Chondrocyte (in vitro differentiated cells): Measurements from ENCODE around the gene RPS6KB2. TPM values are rescaled to one million over a fixed set of nuclear protein-coding genes. Genes with fewer than 3 reads are reported as not detected.

Experiments
- DNase-seq: peaks from one replicate; pipeline ENCODE4 v3.0.0; 2021; ENCODE audit warnings: mixed read lengths, low spot score
- H3K27ac Mint-ChIP-seq: one replicate; pipeline ENCODE4 v1.8.0; 2021; ENCODE audit warnings: mild to moderate bottlenecking, moderate library complexity, mixed read lengths; ENCODE audit not compliant: unreplicated experiment
- H3K27me3 Mint-ChIP-seq: 2 replicates; pipeline ENCODE4 v1.8.0; 2021; ENCODE audit warnings: low read depth, mixed read lengths
- H3K36me3 Mint-ChIP-seq: 2 replicates; pipeline ENCODE4 v1.8.0; 2021; ENCODE audit warnings: low read depth, mixed read lengths
- H3K4me1 Mint-ChIP-seq: 2 replicates; pipeline ENCODE4 v1.8.0; 2021; ENCODE audit warnings: low read depth, mild to moderate bottlenecking, mixed read lengths
- H3K4me3 Mint-ChIP-seq: one replicate; pipeline ENCODE4 v1.8.0; 2021; ENCODE audit warnings: mild to moderate bottlenecking, moderate library complexity, mixed read lengths; ENCODE audit not compliant: unreplicated experiment
- H3K9me3 Mint-ChIP-seq: 2 replicates; pipeline ENCODE4 v1.8.0; 2021; ENCODE audit warnings: low read depth, mixed read lengths
- CTCF ChIP-seq: fragments of 200-600 bp; sonication (generic); IDR thresholded peaks from 2 replicates; pipeline ENCODE4 v1.5.0; 2021; ENCODE audit warnings: antibody characterized with exemption, mild to moderate bottlenecking, moderate library complexity
- long read RNA-seq: library from polyadenylated mRNA; stranded (forward); transcript quantifications from one replicate; pipeline ENCODE4 v2.0.0, GENCODE V29; 2021
- total RNA-seq: library from RNA; stranded (reverse); gene quantifications from 3 replicates; pipeline ENCODE4 v1.2.1, GENCODE V29; 2021

RPS6KB2 gene
- total RNA-seq, result 40.3 to 44.2 TPM (median 42.3 TPM) in 3 replicates
- long read RNA-seq, transcript RPS6KB2-201 (15 exons, 1,733 nt), result major isoform, 73 of 119 reads
- long read RNA-seq, partial matches to known transcripts, result 6 of 119 reads
- long read RNA-seq, other reads (novel, unspliced or antisense), result 39 of 119 reads

GRCh38 chr11:67428052-67429001 is at the start of gene RPS6KB2:
TSS of gene RPS6KB2 (plus strand) at chr11:67428494. CDS start at chr11:67428546, 52 bp downstream.
- no peaks in the 10 kb centered on the region for H3K9me3 Mint-ChIP-seq
- no peak for TF ChIP-seq CTCF
- DNase-seq, result peak; percentile 98
- H3K27me3 Mint-ChIP-seq, result no peaks in the 10 kb centered on the region
- peaks cover 17% of the 10 kb centered on the region for H3K4me1 Mint-ChIP-seq
- H3K27ac Mint-ChIP-seq, result peak within 1 kb of the TSS; percentile 95
- peak within 1 kb of the TSS; percentile 90 for H3K4me3 Mint-ChIP-seq
- H3K36me3 Mint-ChIP-seq, result peaks cover 2% of the 10 kb centered on the region

GRCh38 chr11:67378544-67378943 is 49.8 kb upstream of the RPS6KB2 start:
- Mint-ChIP-seq H3K4me3 (no peak overlapping the region), H3K4me1 (peaks cover 31% of the 10 kb centered on the region), H3K27ac (no peak overlapping the region), H3K36me3 (no peaks in the 10 kb centered on the region), H3K9me3 (no peaks in the 10 kb centered on the region), H3K27me3 (no peaks in the 10 kb centered on the region)
- no peak for DNase-seq
- no peak for TF ChIP-seq CTCF

- Mint-ChIP-seq H3K36me3 (no peaks in the 10 kb centered on the region), H3K4me3 (no peak overlapping the region), H3K27ac (no peak overlapping the region), H3K27me3 (no peaks in the 10 kb centered on the region), H3K4me1 (peaks cover 26% of the 10 kb centered on the region), H3K9me3 (no peaks in the 10 kb centered on the region)
- no peak for TF ChIP-seq CTCF
- DNase-seq, result no peak
Measured at GRCh38 chr11:67379061-67380058, 48.9 kb upstream of the RPS6KB2 start.

- no peaks in the 10 kb centered on the region for H3K9me3 Mint-ChIP-seq
- no peak for DNase-seq
- peaks cover 26% of the 10 kb centered on the region for H3K4me1 Mint-ChIP-seq
- no peak overlapping the region for H3K27ac Mint-ChIP-seq
- H3K36me3 Mint-ChIP-seq, result no peaks in the 10 kb centered on the region
- no peak overlapping the region for H3K4me3 Mint-ChIP-seq
- H3K27me3 Mint-ChIP-seq, result no peaks in the 10 kb centered on the region
- no peak for TF ChIP-seq CTCF
Measured at GRCh38 chr11:67381244-67381972, 46.9 kb upstream of the RPS6KB2 start.
